Measurements from ENCODE around the gene PIM3.
A peak's percentile ranks its signal among the peaks of the same experiment; 100 is the strongest.
"Not testable (repeated sequence)": the region's sequence is repeated elsewhere in the genome, so short reads cannot be mapped to it uniquely, and the experiment has no call there.

The PIM3 gene

DNA sequence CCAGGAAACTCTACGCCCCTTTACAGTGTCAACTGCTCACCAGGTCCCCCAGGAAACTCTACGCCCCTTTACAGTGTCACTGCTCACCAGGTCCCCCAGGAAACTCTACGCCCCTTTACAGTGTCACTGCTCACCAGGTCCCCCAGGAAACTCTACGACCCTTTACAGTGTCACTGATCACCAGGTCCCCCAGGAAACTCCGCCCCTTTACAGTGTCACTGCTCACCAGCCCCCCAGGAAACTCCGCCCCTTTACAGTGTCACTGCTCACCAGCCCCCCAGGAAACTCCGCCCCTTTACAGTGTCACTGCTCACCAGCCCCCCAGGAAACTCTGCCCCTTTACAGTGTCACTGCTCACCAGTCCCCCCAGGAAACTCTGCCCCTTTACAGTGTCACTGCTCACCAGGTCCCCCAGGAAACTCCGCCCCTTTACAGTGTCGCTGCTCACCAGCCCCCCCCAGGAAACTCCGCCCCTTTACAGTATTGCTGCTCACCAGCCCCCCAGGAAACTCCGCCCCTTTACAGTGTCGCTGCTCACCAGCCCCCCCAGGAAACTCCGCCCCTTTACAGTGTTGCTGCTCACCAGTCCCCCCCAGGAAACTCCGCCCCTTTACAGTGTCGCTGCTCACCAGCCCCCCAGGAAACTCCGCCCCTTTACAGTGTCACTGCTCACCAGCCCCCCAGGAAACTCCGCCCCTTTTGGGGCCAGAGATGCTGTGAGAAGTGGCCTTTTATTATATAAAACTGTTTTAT lies 15.4 kb upstream of the PIM3 start:
- H3K4me3 ChIP-seq (ENCODE audit: extremely low read depth, insufficient read depth, low read length, poor library complexity, severe bottlenecking); H3K9me3 ChIP-seq (ENCODE audit: control insufficient read depth, low read length); H3K27ac ChIP-seq (ENCODE audit: low read depth, low read length, severe bottlenecking); H3K36me3 ChIP-seq (ENCODE audit: control insufficient read depth, insufficient read depth, low read length): not testable (repeated sequence)
- peaks cover 11% of the 10 kb centered on the region for H3K4me1 ChIP-seq (ENCODE audit: control insufficient read depth, insufficient read depth, low read length, poor library complexity, severe bottlenecking)
- WGBS, 2 experiments (ENCODE audit: insufficient coverage in 2 of 2) = 88% methylated on average over 3 of the region's 17 CpGs; no CpG with 5 or more reads in 1 of the 2 experiments

DNA sequence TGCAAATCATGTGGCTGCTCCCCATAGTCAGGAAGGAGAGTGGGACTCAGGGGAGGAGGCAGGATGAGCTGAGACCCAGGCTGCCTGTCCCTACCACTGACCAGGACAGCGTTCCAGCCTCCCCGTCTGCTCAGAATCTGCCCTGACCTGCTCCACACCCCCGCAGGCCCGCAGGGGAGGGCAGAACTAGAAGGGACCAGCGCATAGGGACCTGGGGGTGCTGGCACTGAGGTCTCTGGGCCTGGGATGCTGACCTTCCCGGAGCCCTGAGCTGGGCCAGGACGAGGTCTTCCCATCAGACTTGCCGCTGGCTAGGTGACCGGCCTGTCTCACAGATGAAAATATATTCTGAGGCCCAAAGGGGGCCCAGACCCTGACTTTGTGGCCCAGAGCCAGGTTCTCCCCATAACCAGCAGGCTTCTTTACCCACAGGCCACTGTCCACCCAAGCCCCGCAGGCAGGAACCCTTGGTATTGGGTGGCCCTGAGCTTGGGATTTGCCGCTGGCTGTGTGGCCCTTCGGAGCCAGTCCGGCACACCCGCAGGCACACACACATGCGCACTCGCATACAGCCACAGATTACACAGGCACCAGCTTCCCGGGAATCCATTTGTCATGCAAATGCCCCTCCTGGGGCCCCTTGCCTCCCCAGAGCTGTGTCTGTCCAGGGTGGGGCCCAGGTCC lies 13.8 kb upstream of the PIM3 start:
- H3K9me3 ChIP-seq (ENCODE audit: control insufficient read depth, low read length) = no peaks in the 10 kb centered on the region
- H3K27ac ChIP-seq (ENCODE audit: low read depth, low read length, severe bottlenecking) = no peak overlapping the region
- peaks cover 23% of the 10 kb centered on the region for H3K4me1 ChIP-seq (ENCODE audit: control insufficient read depth, insufficient read depth, low read length, poor library complexity, severe bottlenecking)
- 71 to 72% methylated on average over 14 to 15 of the region's 17 CpGs for WGBS, 2 experiments (ENCODE audit: insufficient coverage in 2 of 2)
- H3K36me3 ChIP-seq (ENCODE audit: control insufficient read depth, insufficient read depth, low read length) = no peaks in the 10 kb centered on the region
- H3K4me3 ChIP-seq (ENCODE audit: extremely low read depth, insufficient read depth, low read length, poor library complexity, severe bottlenecking) = no peak overlapping the region

DNA sequence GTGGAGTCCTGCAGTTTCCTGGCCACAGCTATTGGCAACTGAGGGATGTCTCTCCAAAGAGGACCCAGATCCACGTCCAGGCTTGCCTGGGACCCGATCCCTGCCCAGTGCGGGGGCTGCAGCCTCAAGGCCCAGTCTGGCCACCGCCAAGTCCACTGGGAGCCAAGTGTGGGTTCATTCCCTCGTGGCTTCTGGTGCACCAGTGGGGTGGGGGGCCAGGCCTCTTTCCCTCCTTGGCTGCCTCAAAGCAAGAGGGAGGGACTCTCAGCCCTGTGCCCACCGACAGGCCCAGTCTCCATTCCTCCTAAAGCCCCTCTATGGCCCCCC lies 13.3 kb upstream of the PIM3 start:
- H3K36me3 ChIP-seq (ENCODE audit: control insufficient read depth, insufficient read depth, low read length) = no peaks in the 10 kb centered on the region
- H3K27ac ChIP-seq (ENCODE audit: low read depth, low read length, severe bottlenecking) = no peak overlapping the region
- H3K4me1 ChIP-seq (ENCODE audit: control insufficient read depth, insufficient read depth, low read length, poor library complexity, severe bottlenecking) = peaks cover 28% of the 10 kb centered on the region
- no peaks in the 10 kb centered on the region for H3K9me3 ChIP-seq (ENCODE audit: control insufficient read depth, low read length)
- no peak overlapping the region for H3K4me3 ChIP-seq (ENCODE audit: extremely low read depth, insufficient read depth, low read length, poor library complexity, severe bottlenecking)
- WGBS, 2 experiments (ENCODE audit: insufficient coverage in 2 of 2) = 66 to 81% methylated on average over 5 of the region's 6 CpGs

DNA sequence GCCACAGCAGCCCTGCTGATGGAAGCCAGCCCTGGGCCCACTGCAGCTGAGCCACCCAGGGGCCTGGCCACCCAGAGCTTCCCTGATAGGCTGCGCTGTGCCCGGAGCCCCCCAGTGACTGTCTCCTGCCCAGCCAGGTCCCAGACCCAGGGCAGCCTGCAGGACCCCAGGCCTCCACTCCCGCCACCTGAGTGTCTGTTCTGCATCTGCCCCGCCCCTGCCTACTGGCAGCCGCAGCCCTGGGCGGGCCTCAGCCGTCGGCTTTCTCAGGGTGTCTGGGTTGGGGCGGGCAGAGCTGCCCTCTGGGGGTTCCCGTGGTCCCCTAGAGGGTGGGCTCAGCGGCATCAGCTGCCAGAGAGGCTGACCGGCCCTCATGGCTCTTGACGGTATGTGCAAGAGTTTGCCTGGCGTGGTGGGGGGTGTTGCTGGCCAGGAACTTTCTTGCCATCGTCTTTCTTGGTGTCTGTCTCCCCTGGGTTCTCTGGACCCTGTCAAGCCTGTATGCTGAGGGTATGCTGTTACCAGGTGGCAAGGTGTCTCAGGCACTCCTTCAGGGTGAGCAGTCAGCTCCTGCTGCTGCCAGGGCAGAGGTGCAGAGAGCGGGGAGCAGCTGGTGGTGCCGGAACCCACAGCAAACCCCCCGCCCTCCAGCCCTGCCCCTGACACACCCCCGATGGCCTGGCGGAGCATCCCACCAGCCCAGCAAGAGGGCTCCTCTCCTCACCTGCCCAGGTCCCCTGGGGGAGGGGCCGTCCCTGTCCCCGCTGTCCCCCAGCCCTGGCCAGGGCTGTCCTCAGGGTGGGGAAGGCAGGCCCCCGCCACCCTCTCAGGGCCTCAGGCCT lies 12.2 kb upstream of the PIM3 start:
- 79 to 86% methylated on average over 12 to 22 of the region's 23 CpGs for WGBS, 2 experiments (ENCODE audit: insufficient coverage in 2 of 2)
- no peaks in the 10 kb centered on the region for H3K9me3 ChIP-seq (ENCODE audit: control insufficient read depth, low read length)
- H3K4me1 ChIP-seq (ENCODE audit: control insufficient read depth, insufficient read depth, low read length, poor library complexity, severe bottlenecking) = peaks cover 35% of the 10 kb centered on the region
- H3K36me3 ChIP-seq (ENCODE audit: control insufficient read depth, insufficient read depth, low read length) = no peaks in the 10 kb centered on the region
- no peak overlapping the region for H3K4me3 ChIP-seq (ENCODE audit: extremely low read depth, insufficient read depth, low read length, poor library complexity, severe bottlenecking)
- no peak overlapping the region for H3K27ac ChIP-seq (ENCODE audit: low read depth, low read length, severe bottlenecking)

DNA sequence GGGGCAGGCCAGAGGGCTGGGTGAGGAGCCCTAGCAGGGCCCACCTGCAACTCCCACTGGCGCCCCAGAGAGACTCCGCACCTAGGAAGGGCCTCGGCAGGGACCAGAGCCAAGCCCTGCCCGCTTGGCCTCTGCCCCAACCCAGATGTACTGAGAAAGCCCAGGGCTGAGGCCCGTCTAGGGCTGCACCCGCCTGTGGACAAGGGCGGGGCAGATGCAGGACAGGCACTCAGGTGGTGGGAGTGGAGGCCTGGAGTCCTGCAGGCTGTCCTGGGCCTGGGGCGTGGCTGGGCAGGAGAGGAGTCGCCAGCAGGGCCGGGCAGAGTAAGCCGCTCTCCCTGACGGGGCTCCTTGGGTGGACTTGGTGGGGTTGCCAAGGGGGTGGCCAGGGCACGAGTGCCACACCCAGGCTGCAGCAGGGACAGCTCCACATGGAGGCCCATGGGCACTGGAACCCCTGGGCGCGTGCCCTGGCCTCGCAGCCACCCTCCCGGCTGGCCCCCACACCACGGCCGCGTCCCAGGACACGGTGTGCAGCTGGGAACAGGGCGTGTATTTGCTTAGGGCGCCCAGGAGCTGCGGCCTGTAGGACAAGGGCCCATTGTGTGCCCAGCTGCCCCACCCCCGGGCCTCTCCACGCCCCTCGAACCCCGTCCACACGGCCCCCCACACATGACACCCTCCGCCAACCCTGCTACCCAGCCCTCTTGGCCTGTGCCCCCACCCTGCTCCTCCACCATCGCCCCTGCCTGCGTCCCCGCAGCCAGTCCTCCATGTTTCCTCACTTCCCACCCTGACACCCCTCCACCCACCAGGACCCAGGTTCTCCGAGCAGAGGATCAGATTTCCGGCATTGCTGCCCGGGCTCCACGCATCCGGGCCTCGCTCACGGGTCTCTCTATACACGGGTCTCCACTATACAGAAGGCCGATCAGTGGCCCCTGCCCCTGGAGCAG lies 11.3 kb upstream of the PIM3 start:
- Histone ChIP-seq H3K4me3 (ENCODE audit: extremely low read depth, insufficient read depth, low read length, poor library complexity, severe bottlenecking) (no peak overlapping the region), H3K4me1 (ENCODE audit: control insufficient read depth, insufficient read depth, low read length, poor library complexity, severe bottlenecking) (peaks cover 44% of the 10 kb centered on the region), H3K27ac (ENCODE audit: low read depth, low read length, severe bottlenecking) (no peak overlapping the region), H3K9me3 (ENCODE audit: control insufficient read depth, low read length) (no peaks in the 10 kb centered on the region), H3K36me3 (ENCODE audit: control insufficient read depth, insufficient read depth, low read length) (no peaks in the 10 kb centered on the region)
- WGBS, 2 experiments (ENCODE audit: insufficient coverage in 2 of 2) = 94% methylated on average over 27 to 36 of the region's 42 CpGs

DNA sequence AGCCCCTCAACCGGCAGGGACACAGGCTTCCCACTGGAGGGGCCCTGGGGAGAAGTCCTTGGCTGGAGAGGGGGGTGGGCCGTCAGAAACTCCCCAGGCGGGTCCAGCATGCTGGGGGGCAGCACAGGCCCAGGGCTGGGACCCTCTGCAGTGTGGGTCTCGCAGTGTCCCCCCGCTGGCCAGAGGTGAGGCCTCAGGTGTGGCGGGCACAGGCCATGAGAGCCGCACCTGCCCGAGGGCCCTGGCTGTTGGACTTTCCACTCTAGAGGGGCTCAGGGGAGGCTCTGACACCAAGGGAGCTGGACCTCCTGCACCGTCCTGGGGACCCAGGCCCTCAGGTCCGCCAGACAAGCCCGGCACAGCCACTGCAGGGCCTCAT lies 10.7 kb upstream of the PIM3 start:
- no peaks in the 10 kb centered on the region for H3K36me3 ChIP-seq (ENCODE audit: control insufficient read depth, insufficient read depth, low read length)
- H3K27ac ChIP-seq (ENCODE audit: low read depth, low read length, severe bottlenecking) = no peak overlapping the region
- H3K4me1 ChIP-seq (ENCODE audit: control insufficient read depth, insufficient read depth, low read length, poor library complexity, severe bottlenecking) = peaks cover 50% of the 10 kb centered on the region
- 93 to 97% methylated on average over 7 to 9 of the region's 11 CpGs for WGBS, 2 experiments (ENCODE audit: insufficient coverage in 2 of 2)
- H3K9me3 ChIP-seq (ENCODE audit: control insufficient read depth, low read length) = no peaks in the 10 kb centered on the region
- H3K4me3 ChIP-seq (ENCODE audit: extremely low read depth, insufficient read depth, low read length, poor library complexity, severe bottlenecking) = no peak overlapping the region

DNA sequence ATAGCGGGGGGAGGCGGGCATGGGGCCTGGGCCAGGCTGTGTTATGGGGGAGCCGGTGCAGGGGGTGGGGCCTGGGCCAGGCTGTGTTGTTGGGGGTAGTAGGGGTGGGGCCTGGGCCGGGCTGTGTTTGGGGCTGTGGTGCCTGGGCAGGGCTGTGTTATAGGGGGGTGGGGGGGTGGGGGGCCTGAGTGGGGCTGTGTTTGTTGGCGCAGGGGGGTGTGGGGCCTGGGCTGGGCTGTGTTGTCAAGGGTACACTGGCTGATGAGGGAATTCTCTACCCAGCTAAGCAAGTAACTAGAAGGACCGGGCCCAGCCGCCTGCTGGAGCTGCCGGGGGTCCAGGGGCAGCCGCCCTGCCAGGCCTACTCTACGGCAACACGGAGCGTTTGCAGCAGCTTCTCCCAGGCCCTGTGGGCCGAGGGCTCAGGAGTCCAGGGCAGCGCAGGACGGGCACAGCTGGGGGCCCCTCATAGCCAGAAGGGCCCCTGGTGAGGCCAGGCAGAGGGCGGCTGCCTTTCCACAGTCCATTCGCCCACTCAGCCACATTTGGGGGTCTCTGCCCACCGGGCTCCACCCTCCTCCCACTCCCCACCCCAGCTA lies 10.1 kb upstream of the PIM3 start:
- Histone ChIP-seq H3K36me3 (ENCODE audit: control insufficient read depth, insufficient read depth, low read length) (no peaks in the 10 kb centered on the region), H3K9me3 (ENCODE audit: control insufficient read depth, low read length) (no peaks in the 10 kb centered on the region), H3K4me3 (ENCODE audit: extremely low read depth, insufficient read depth, low read length, poor library complexity, severe bottlenecking) (no peak overlapping the region), H3K27ac (ENCODE audit: low read depth, low read length, severe bottlenecking) (no peak overlapping the region), H3K4me1 (ENCODE audit: control insufficient read depth, insufficient read depth, low read length, poor library complexity, severe bottlenecking) (peaks cover 50% of the 10 kb centered on the region)
- 69 to 83% methylated on average over 12 to 13 of the region's 18 CpGs for WGBS, 2 experiments (ENCODE audit: insufficient coverage in 2 of 2)

DNA sequence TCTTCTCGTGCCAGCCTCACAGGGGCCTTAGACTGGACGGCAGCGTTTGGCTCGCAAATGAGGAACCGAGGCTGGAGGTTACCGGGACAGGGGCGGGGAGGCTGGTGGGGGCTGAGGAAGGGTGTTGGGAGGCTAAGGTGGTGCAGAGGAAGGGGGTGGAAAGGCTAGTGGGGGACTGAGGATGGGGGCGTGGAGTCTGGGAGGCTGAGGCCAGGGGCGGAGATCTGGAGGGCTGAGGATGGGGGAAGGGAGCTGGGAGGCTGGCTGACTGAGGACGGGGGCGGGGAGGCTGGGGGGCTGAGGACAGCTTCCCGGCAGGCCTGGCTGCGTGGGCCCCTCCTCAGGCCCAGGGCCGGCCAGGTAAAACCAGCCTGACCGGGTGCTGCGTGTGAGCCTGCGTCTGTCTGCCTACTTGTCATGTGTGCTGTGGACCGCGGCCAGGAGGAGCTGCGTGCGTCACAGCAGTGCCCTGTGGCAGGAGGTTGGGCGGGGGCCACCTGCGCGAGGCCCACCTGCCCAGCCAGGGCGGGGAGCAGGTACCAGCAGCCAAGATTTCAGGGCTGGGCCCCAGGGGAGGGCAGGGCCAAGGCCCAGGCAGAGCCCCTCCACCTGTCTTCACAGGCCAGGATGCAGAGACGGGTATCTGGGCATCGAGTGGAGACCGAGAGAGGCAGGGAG lies 9.4 kb upstream of the PIM3 start:
- Histone ChIP-seq H3K4me1 (ENCODE audit: control insufficient read depth, insufficient read depth, low read length, poor library complexity, severe bottlenecking) (peaks cover 50% of the 10 kb centered on the region), H3K4me3 (ENCODE audit: extremely low read depth, insufficient read depth, low read length, poor library complexity, severe bottlenecking) (no peak overlapping the region), H3K27ac (ENCODE audit: low read depth, low read length, severe bottlenecking) (no peak overlapping the region), H3K9me3 (ENCODE audit: control insufficient read depth, low read length) (no peaks in the 10 kb centered on the region), H3K36me3 (ENCODE audit: control insufficient read depth, insufficient read depth, low read length) (no peaks in the 10 kb centered on the region)
- 77 to 78% methylated on average over 22 of the region's 28 CpGs for WGBS, 2 experiments (ENCODE audit: insufficient coverage in 2 of 2)

DNA sequence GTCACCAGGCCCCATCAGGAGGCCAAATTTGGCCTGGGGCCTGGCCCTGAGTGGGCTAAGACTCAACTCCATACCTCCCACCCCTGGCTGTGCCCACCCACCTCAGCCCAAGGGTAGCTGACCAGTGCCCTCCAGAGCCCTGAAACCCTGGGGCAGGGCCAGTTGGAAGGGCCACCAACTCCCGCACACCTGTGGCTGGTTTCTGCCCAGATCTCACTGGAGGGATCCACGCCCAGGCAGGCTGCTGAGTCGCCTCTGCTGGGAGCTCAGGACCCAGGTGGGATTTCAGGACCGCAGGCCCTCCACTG lies 8.9 kb upstream of the PIM3 start:
- no peaks in the 10 kb centered on the region for H3K36me3 ChIP-seq (ENCODE audit: control insufficient read depth, insufficient read depth, low read length)
- H3K27ac ChIP-seq (ENCODE audit: low read depth, low read length, severe bottlenecking) = peak overlapping the region; percentile 79
- H3K9me3 ChIP-seq (ENCODE audit: control insufficient read depth, low read length) = no peaks in the 10 kb centered on the region
- H3K4me3 ChIP-seq (ENCODE audit: extremely low read depth, insufficient read depth, low read length, poor library complexity, severe bottlenecking) = no peak overlapping the region
- peaks cover 48% of the 10 kb centered on the region for H3K4me1 ChIP-seq (ENCODE audit: control insufficient read depth, insufficient read depth, low read length, poor library complexity, severe bottlenecking)
- WGBS, 2 experiments (ENCODE audit: insufficient coverage in 2 of 2) = 100% methylated on average over 2 of the region's 4 CpGs
